ENCODE measurements around the gene CEACAM19. TPM values are rescaled to one million over a fixed set of nuclear protein-coding genes. Genes with fewer than 3 reads are reported as not detected.

The CEACAM19 gene
- total and polyA plus RNA-seq, 9 of the 15 experiments (the other 6 are each of a cell fraction or from before 2014, with no cell fraction given), result 0.15 to 0.30 (median 0.23) TPM; not detected in 5

DNA sequence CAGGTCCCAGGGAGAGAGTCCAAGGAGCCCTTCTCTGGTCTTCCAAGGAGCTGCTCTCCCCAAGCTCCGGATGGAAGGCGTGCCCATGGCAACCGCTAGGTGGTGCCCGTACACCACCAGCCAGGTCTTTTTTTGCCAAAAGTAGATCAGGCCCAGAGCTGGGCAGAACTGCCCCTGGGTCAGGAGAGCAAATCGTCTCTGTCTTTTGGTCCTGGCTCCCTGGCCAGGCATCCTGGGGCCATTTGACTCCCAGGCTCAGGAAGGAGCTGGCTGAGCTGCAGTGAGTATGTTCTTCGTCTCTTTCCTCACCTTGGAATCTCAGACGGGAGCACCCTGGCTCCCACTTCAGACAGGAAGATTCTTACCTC, 52.7 kb downstream of the CEACAM19 start (continued):
- TF ChIP-seq, protein P1, sequence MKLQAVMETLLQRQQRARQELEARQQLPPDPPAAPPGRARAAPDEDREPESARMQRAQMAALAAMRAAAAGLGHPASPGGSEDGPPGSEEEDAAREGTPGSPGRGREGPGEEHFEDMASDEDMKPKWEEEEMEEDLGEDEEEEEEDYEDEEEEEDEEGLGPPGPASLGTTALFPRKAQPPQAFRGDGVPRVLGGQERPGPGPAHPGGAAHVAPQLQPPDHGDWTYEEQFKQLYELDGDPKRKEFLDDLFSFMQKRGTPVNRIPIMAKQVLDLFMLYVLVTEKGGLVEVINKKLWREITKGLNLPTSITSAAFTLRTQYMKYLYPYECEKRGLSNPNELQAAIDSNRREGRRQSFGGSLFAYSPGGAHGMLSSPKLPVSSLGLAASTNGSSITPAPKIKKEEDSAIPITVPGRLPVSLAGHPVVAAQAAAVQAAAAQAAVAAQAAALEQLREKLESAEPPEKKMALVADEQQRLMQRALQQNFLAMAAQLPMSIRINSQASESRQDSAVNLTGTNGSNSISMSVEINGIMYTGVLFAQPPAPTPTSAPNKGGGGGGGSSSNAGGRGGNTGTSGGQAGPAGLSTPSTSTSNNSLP (IDR thresholded peaks at IDR 0.05; ENCODE audit: borderline replicate concordance, low read depth, low read length), result 0 out of 2 replicates have a peak, but pooled peaks have one; percentile 25
- TF ChIP-seq RFX1 (IDR thresholded peaks at IDR 0.05) (peak; percentile 61), SRF (CRISPR knock-in tag; IDR thresholded peaks at IDR 0.05) (0 out of 4 replicates have a peak, but pooled peaks of 1 of the 2 experiments have one; percentile 44), ZNF24 (IDR thresholded peaks at IDR 0.05) (peak; percentile 8; the same call in 1 of the 2 replicates), MED1 (CRISPR knock-in tag; IDR thresholded peaks at IDR 0.05; ENCODE audit: borderline replicate concordance) (no peak), HCFC1 (IDR thresholded peaks at IDR 0.05; ENCODE audit: low read depth, low read length) (peak; percentile 38; the same call in 1 of the 2 replicates), BHLHE40 (IDR thresholded peaks at IDR 0.05; ENCODE audit: low read length) (peak; percentile 47), TBL1XR1 (IDR thresholded peaks at IDR 0.05; ENCODE audit: low read length in 2 of 2) (0 out of 4 replicates have a peak, but pooled peaks of 1 of the 2 experiments have one; percentile 45), NONO (IDR thresholded peaks at IDR 0.05; ENCODE audit: low read depth in 2 of 2, low read length in 1 of 2) (0 out of 4 replicates have a peak, but pooled peaks of 1 of the 2 experiments have one; percentile 27), MYC (IDR thresholded peaks at IDR 0.05; ENCODE audit: low read depth, low read length) (peak; percentile 65; the same call in 1 of the 2 replicates), MYC (CRISPR knock-in tag; IDR thresholded peaks at IDR 0.05; ENCODE audit: borderline replicate concordance, low read depth) (no peak), MYNN (IDR thresholded peaks at IDR 0.05) (0 out of 2 replicates have a peak, but pooled peaks have one; percentile 42), MYNN (CRISPR knock-in tag; IDR thresholded peaks at IDR 0.05) (no peak), ZNF384 (IDR thresholded peaks at IDR 0.05; ENCODE audit: low read depth, low read length) (peak; percentile 74), CBX3 (IDR thresholded peaks at IDR 0.05; ENCODE audit: borderline replicate concordance in 1 of 2, low read length in 2 of 2) (no peak; a peak in 1 of 3 replicates), TEAD4 (IDR thresholded peaks at IDR 0.05; ENCODE audit: low read length) (0 out of 2 replicates have a peak, but pooled peaks have one; percentile 28), TEAD4 (CRISPR knock-in tag; IDR thresholded peaks at IDR 0.05; ENCODE audit: borderline replicate concordance) (no peak)
- TF ChIP-seq, protein P2, sequence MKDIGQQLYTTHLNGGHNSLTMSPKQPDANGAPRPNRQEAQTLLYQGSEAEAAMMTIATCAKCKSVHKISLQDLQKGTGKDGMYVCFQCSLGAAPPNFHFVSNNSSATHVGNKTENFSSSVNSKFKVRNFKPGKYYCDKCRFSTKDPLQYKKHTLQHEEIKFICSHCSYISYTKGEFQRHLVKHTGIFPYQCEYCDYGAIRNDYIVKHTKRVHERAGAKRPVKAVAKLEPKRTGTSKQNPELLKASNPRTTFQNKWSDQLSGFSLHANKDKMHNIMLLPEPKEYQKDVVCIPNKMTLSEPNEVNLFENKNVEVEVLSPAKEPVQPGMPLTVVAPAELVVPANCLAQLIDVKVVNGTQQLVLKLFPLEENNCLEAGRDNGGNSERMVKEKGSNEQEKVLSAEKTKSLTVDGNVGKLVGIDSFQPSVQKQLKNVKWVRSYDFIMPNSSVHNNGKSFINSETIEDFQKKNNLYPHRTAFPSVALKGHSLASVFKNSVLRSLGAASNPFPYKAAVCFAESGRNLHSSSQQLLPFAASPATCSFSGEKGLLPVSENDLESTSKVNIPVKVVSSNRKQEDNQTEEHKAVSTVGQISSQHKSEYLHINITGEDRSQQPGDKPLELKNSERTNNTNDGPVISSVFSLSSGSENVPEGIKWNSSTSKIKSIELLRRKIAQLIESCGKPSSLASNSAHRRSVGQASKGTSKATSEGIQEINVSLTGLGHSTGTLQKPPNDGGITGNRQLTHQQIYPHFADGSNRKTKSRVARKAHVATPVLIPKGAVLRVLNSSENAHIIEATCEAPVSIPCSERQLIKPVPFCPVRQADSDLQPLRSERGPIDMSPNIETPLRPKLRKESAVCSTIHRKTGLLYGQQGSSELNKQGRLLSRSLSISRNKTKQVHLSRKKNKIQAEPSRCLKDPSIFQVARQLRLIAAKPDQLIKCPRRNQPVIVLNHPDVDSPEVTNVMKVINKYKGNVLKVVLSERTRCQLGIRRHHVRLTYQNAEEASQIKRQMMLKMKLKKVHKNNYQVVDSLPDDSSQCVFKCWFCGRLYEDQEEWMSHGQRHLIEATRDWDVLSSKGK (CRISPR knock-in tag; IDR thresholded peaks at IDR 0.05), result no peak
- TF ChIP-seq, protein P3, sequence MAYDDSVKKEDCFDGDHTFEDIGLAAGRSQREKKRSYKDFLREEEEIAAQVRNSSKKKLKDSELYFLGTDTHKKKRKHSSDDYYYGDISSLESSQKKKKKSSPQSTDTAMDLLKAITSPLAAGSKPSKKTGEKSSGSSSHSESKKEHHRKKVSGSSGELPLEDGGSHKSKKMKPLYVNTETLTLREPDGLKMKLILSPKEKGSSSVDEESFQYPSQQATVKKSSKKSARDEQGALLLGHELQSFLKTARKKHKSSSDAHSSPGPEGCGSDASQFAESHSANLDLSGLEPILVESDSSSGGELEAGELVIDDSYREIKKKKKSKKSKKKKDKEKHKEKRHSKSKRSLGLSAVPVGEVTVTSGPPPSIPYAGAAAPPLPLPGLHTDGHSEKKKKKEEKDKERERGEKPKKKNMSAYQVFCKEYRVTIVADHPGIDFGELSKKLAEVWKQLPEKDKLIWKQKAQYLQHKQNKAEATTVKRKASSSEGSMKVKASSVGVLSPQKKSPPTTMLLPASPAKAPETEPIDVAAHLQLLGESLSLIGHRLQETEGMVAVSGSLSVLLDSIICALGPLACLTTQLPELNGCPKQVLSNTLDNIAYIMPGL (CRISPR knock-in tag; IDR thresholded peaks at IDR 0.05), result 0 out of 2 replicates have a peak, but pooled peaks have one; percentile 26
- TF ChIP-seq, protein P4, sequence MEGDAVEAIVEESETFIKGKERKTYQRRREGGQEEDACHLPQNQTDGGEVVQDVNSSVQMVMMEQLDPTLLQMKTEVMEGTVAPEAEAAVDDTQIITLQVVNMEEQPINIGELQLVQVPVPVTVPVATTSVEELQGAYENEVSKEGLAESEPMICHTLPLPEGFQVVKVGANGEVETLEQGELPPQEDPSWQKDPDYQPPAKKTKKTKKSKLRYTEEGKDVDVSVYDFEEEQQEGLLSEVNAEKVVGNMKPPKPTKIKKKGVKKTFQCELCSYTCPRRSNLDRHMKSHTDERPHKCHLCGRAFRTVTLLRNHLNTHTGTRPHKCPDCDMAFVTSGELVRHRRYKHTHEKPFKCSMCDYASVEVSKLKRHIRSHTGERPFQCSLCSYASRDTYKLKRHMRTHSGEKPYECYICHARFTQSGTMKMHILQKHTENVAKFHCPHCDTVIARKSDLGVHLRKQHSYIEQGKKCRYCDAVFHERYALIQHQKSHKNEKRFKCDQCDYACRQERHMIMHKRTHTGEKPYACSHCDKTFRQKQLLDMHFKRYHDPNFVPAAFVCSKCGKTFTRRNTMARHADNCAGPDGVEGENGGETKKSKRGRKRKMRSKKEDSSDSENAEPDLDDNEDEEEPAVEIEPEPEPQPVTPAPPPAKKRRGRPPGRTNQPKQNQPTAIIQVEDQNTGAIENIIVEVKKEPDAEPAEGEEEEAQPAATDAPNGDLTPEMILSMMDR (IDR thresholded peaks at IDR 0.05 in 2 of 3, conservative IDR thresholded peaks at IDR 0.05 in 1 of 3; ENCODE audit: insufficient read depth in 2 of 3, low read depth in 1 of 3, low read length in 3 of 3), result peak; percentile 94 to 98 (median 98)
